ENCODE data around the gene GMDS.

GMDS gene

GRCh38 chr6:2178125-2178524 lies 67.3 kb downstream of the GMDS start:
- DNase-seq (ENCODE audit: low spot score), result no peak

GRCh38 chr6:2175825-2176224 lies 69.6 kb downstream of the GMDS start:
- no peak for DNase-seq (ENCODE audit: low spot score)

GRCh38 chr6:2173203-2173961 lies 72.0 kb downstream of the GMDS start:
- no peak for DNase-seq (ENCODE audit: low spot score)

- DNase-seq (ENCODE audit: low spot score), result no peak
Measured at GRCh38 chr6:2171728-2172127, 73.7 kb downstream of the GMDS start.

- no peak for DNase-seq (ENCODE audit: low spot score)
Measured at GRCh38 chr6:2168480-2168879, 76.9 kb downstream of the GMDS start.

GRCh38 chr6:2166717-2167116 lies 78.7 kb downstream of the GMDS start:
- DNase-seq (ENCODE audit: low spot score), result no peak

- DNase-seq (ENCODE audit: low spot score), result no peak
Measured at GRCh38 chr6:2165286-2165685, 80.1 kb downstream of the GMDS start.

GRCh38 chr6:2164481-2164880 lies 80.9 kb downstream of the GMDS start:
- DNase-seq (ENCODE audit: low spot score), result no peak

- no peak for DNase-seq (ENCODE audit: low spot score)
Measured at GRCh38 chr6:2162079-2162445, 83.3 kb downstream of the GMDS start.

GRCh38 chr6:2158596-2159271 lies 86.7 kb downstream of the GMDS start:
- no peak for DNase-seq (ENCODE audit: low spot score)

GRCh38 chr6:2157441-2158127 lies 87.8 kb downstream of the GMDS start:
- no peak for DNase-seq (ENCODE audit: low spot score)

- DNase-seq (ENCODE audit: low spot score), result no peak
Measured at GRCh38 chr6:2155206-2155605, 90.2 kb downstream of the GMDS start.

GRCh38 chr6:2149361-2150006 lies 95.9 kb downstream of the GMDS start:
- DNase-seq (ENCODE audit: low spot score), result no peak

GRCh38 chr6:2148748-2149147 lies 96.7 kb downstream of the GMDS start:
- DNase-seq (ENCODE audit: low spot score), result no peak

- DNase-seq (ENCODE audit: low spot score), result no peak
Measured at GRCh38 chr6:2147766-2148448, 97.5 kb downstream of the GMDS start.

- DNase-seq (ENCODE audit: low spot score), result no peak
Measured at GRCh38 chr6:2147261-2147660, 98.1 kb downstream of the GMDS start.

GRCh38 chr6:2144210-2144609 lies 101.2 kb downstream of the GMDS start:
- no peak for DNase-seq (ENCODE audit: low spot score)

GRCh38 chr6:2141644-2142290 lies 103.6 kb downstream of the GMDS start:
- DNase-seq (ENCODE audit: low spot score), result no peak

GRCh38 chr6:2140438-2141128 lies 104.8 kb downstream of the GMDS start:
- DNase-seq (ENCODE audit: low spot score), result no peak

GRCh38 chr6:2135401-2135800 lies 110.0 kb downstream of the GMDS start:
- DNase-seq (ENCODE audit: low spot score), result no peak

- DNase-seq (ENCODE audit: low spot score), result no peak
Measured at GRCh38 chr6:2134554-2134953, 110.9 kb downstream of the GMDS start.
